Choroid plexus epithelial cell (primary cell): ENCODE measurements around the gene TSPAN5.
"Not testable (repeated sequence)": the region's sequence is repeated elsewhere in the genome, so short reads cannot be mapped to it uniquely, and the experiment has no call there.

Experiments used
- DNase-seq: peaks from one replicate; pipeline ENCODE4 v3.0.0-alpha.2; 2010; ENCODE audit warnings: low read depth
- H3K4me3 ChIP-seq: 2 replicates; pipeline ENCODE4 v1.5.1; 2011; ENCODE audit warnings: low read depth, mild to moderate bottlenecking, control low read depth, low read length, moderate library complexity
- CTCF ChIP-seq: conservative IDR thresholded peaks from 2 replicates; pipeline ENCODE4 v1.5.1; 2011; ENCODE audit warnings: low read depth, mild to moderate bottlenecking, control low read depth, inconsistent platforms, low read length, moderate library complexity

Gene TSPAN5

GRCh38 chr4:98482503-98482846 is 175.9 kb downstream of the TSPAN5 start:
- no peak for DNase-seq
- no peak for TF ChIP-seq CTCF
- H3K4me3 ChIP-seq, result no peak overlapping the region

GRCh38 chr4:98481167-98481566 is 177.2 kb downstream of the TSPAN5 start:
- H3K4me3 ChIP-seq, result no peak overlapping the region
- no peak for TF ChIP-seq CTCF
- DNase-seq, result no peak

GRCh38 chr4:98480535-98480934 is 177.9 kb downstream of the TSPAN5 start:
- no peak overlapping the region for H3K4me3 ChIP-seq
- DNase-seq, result no peak
- no peak for TF ChIP-seq CTCF

GRCh38 chr4:98479590-98479989 is 178.8 kb downstream of the TSPAN5 start:
- H3K4me3 ChIP-seq, DNase-seq: not testable (repeated sequence)

GRCh38 chr4:98476891-98477290 is 181.5 kb downstream of the TSPAN5 start:
- H3K4me3 ChIP-seq, result no peak overlapping the region
- peak; percentile 54 for DNase-seq
- peak; percentile 19 for TF ChIP-seq CTCF

- TF ChIP-seq CTCF, result no peak
- H3K4me3 ChIP-seq, result no peak overlapping the region
- peak; percentile 79 for DNase-seq
These were observed 184.0 kb downstream of the TSPAN5 start for GRCh38 chr4:98474408-98474844.

- DNase-seq, result no peak
- H3K4me3 ChIP-seq, result no peak overlapping the region
- no peak for TF ChIP-seq CTCF
These were observed 185.4 kb downstream of the TSPAN5 start for GRCh38 chr4:98473046-98473445.

- peak; percentile 86 for DNase-seq
- no peak for TF ChIP-seq CTCF
- H3K4me3 ChIP-seq, result no peak overlapping the region
These were observed 187.6 kb downstream of the TSPAN5 start for GRCh38 chr4:98470831-98471230.
